WTC11 (cell line): ENCODE data around the gene NAA40.

Experiments used
- TF ChIP-seq, protein P1 (sequence below): fragments of 200-600 bp; IDR thresholded peaks from 2 replicates; pipeline ENCODE4 v1.8.0; 2022; ENCODE audit warnings: antibody characterized with exemption
- TF ChIP-seq, protein P2 (sequence below): sonication (generic); formaldehyde crosslinking; IDR thresholded peaks from 2 replicates; pipeline ENCODE4 v1.8.1; 2023; ENCODE audit warnings: mild to moderate bottlenecking, missing genetic modification reagents

DNA sequence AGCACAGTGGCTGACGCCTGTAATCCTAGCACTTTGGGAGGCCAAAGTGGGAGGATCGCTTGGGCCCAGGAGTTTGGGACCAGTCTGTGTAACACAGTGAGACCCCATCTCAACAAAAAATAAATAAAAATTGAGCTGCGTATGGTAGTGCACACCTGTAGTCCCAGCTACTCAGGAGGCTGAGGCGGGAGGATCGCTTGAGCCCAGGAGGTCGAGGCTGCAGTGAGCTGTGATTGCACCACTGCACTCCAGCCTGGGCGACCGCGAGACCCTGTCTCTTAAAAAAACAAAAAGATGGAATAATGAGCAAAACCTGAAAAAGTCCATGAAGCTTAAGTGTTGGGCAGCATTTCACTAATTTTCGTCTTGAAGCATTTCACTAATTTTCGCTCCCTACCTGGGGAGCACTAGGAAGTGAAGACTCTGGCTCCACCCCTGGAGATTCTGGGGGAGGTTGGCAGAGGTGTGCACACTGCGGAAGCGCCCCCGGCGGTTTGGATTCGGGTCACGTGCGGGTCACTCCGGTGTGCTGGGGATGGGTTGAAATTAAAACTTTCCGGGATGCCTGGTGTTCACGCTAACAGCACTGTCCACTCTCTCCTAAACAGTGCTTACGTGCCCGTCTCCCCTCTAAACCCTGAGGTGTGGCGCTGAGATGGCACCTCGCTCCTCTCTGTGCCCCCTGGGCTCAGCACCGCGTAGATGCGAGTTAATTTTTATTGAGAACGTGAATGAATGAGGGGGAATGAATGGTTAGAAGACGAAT, 906 bp upstream of the NAA40 start:
- TF ChIP-seq, protein P1, sequence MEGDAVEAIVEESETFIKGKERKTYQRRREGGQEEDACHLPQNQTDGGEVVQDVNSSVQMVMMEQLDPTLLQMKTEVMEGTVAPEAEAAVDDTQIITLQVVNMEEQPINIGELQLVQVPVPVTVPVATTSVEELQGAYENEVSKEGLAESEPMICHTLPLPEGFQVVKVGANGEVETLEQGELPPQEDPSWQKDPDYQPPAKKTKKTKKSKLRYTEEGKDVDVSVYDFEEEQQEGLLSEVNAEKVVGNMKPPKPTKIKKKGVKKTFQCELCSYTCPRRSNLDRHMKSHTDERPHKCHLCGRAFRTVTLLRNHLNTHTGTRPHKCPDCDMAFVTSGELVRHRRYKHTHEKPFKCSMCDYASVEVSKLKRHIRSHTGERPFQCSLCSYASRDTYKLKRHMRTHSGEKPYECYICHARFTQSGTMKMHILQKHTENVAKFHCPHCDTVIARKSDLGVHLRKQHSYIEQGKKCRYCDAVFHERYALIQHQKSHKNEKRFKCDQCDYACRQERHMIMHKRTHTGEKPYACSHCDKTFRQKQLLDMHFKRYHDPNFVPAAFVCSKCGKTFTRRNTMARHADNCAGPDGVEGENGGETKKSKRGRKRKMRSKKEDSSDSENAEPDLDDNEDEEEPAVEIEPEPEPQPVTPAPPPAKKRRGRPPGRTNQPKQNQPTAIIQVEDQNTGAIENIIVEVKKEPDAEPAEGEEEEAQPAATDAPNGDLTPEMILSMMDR = no peak
- TF ChIP-seq, protein P2, sequence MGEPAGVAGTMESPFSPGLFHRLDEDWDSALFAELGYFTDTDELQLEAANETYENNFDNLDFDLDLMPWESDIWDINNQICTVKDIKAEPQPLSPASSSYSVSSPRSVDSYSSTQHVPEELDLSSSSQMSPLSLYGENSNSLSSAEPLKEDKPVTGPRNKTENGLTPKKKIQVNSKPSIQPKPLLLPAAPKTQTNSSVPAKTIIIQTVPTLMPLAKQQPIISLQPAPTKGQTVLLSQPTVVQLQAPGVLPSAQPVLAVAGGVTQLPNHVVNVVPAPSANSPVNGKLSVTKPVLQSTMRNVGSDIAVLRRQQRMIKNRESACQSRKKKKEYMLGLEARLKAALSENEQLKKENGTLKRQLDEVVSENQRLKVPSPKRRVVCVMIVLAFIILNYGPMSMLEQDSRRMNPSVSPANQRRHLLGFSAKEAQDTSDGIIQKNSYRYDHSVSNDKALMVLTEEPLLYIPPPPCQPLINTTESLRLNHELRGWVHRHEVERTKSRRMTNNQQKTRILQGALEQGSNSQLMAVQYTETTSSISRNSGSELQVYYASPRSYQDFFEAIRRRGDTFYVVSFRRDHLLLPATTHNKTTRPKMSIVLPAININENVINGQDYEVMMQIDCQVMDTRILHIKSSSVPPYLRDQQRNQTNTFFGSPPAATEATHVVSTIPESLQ (CRISPR knock-in tag) = no peak
